AG04450 (cell line): ENCODE results near the gene ZMPSTE24. TPM values are rescaled to one million over a fixed set of nuclear protein-coding genes. Genes with fewer than 3 reads are reported as not detected.

Experiments used
- CTCF ChIA-PET: fragments of 300-600, 350-600 bp; formaldehyde crosslinking; extraction: SDS; loops from one replicate; lab custom pipeline; 2022; ENCODE audit warnings: antibody characterized with exemption, inconsistent platforms; lab: Charles Lee
- POLR2A ChIA-PET: fragments of 350-600 bp; formaldehyde crosslinking; extraction: SDS; loops from one replicate; lab custom pipeline; 2021; ENCODE audit warnings: antibody characterized with exemption, inconsistent platforms; lab: Yijun Ruan, JAX
- DNase-seq: peaks from one replicate; pipeline ENCODE4 v3.0.0-alpha.2; 2011; ENCODE audit warnings: low read depth, low spot score
- H3K27ac ChIP-seq: one replicate; pipeline ENCODE4 v1.5.1; 2012; ENCODE audit warnings: low read depth, low read length, control low read depth
- H3K27me3 ChIP-seq: one replicate; pipeline ENCODE4 v1.6.0; 2012; ENCODE audit warnings: low read length; ENCODE audit not compliant: control insufficient read depth, insufficient read depth
- H3K4me3 ChIP-seq: 2 replicates; pipeline ENCODE4 v1.5.1; 2011; ENCODE audit warnings: mild to moderate bottlenecking, low read depth, low read length, control low read depth
- H3K9me3 ChIP-seq: 2 replicates; pipeline ENCODE4 v1.5.1; 2012; ENCODE audit warnings: low read length; ENCODE audit not compliant: control insufficient read depth, insufficient read depth
- polyA plus RNA-seq: library from polyadenylated mRNA; depleted of rRNA; stranded (reverse); fragments of >200 nt; gene quantifications from 2 replicates; pipeline ENCODE4 v1.2.3, GENCODE V29; 2011
- TF ChIP-seq, protein P1 (sequence below): IDR thresholded peaks from 2 replicates; pipeline ENCODE4 v1.5.1; 2011; ENCODE audit warnings: low read depth, low read length, control low read depth, inconsistent platforms

Gene ZMPSTE24
- polyA plus RNA-seq, 1 experiment, result 55.8 TPM

- Histone ChIP-seq H3K9me3 (no peaks in the 10 kb centered on the region), H3K27me3 (peaks cover 3% of the 10 kb centered on the region), H3K4me3 (no peak overlapping the region), H3K27ac (no peak overlapping the region)
- DNase-seq, result no peak
- POLR2A ChIA-PET, result no interaction called here
- CTCF ChIA-PET, result no interaction called here
- TF ChIP-seq, protein P1, sequence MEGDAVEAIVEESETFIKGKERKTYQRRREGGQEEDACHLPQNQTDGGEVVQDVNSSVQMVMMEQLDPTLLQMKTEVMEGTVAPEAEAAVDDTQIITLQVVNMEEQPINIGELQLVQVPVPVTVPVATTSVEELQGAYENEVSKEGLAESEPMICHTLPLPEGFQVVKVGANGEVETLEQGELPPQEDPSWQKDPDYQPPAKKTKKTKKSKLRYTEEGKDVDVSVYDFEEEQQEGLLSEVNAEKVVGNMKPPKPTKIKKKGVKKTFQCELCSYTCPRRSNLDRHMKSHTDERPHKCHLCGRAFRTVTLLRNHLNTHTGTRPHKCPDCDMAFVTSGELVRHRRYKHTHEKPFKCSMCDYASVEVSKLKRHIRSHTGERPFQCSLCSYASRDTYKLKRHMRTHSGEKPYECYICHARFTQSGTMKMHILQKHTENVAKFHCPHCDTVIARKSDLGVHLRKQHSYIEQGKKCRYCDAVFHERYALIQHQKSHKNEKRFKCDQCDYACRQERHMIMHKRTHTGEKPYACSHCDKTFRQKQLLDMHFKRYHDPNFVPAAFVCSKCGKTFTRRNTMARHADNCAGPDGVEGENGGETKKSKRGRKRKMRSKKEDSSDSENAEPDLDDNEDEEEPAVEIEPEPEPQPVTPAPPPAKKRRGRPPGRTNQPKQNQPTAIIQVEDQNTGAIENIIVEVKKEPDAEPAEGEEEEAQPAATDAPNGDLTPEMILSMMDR, result no peak
These were observed 51.5 kb downstream of the ZMPSTE24 start for GRCh38 chr1:40309374-40310128.

GRCh38 chr1:40310129-40310461, 52.1 kb downstream of the ZMPSTE24 start:
- Histone ChIP-seq H3K27me3 (peaks cover 3% of the 10 kb centered on the region), H3K9me3 (no peaks in the 10 kb centered on the region), H3K27ac (no peak overlapping the region), H3K4me3 (no peak overlapping the region)
- ChIA-PET POLR2A (no interaction called here), CTCF (no interaction called here)
- DNase-seq, result no peak
- TF ChIP-seq, protein P1, result no peak

DNA sequence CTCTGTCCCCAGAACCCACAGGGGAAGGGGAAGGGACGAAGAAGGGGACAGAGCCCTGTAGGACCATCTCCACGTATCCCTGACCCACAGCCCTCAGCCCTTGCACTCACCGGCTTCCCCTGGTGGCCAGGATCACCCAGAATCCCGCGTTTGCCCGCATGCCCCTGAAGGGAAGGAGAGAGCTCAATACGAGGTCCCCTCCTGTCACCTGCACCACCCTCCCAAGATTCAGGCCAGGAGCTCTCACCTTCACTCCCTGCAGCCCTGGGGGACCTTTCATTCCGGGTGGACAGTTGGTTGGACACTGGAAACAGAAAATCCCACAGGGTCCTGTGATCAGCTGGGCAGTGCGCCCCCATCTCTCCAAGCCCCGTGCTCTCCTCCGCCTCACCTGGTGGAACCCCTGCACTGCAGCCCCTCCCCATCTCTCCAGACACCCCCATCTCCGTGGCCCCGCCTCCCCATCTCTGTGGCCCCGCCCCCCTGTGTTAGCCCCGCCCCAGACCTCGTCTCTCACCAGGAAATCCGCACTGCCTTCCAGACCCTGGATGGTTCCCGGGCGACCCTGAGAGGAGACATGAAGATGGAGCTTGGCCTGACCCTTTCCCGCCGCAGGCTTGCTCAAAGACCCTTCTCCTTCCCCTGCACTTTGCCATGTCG, 53.1 kb downstream of the ZMPSTE24 start:
- peaks cover 4% of the 10 kb centered on the region; the same call in 1 of the 2 replicates for H3K9me3 ChIP-seq
- ChIA-PET CTCF (no interaction called here), POLR2A (no interaction called here)
- H3K27me3 ChIP-seq, result peaks cover 8% of the 10 kb centered on the region
- H3K4me3 ChIP-seq, result no peak overlapping the region
- TF ChIP-seq, protein P1, result no peak
- H3K27ac ChIP-seq, result no peak overlapping the region
- no peak for DNase-seq

- ChIA-PET POLR2A (no interaction called here), CTCF (no interaction called here)
- H3K27ac ChIP-seq, result no peak overlapping the region
- no peak overlapping the region for H3K4me3 ChIP-seq
- H3K27me3 ChIP-seq, result peaks cover 13% of the 10 kb centered on the region
- TF ChIP-seq, protein P1, result no peak
- no peak for DNase-seq
- H3K9me3 ChIP-seq, result peaks cover 5% of the 10 kb centered on the region; the same call in 1 of the 2 replicates
These were observed 53.7 kb downstream of the ZMPSTE24 start for GRCh38 chr1:40311692-40312091.
